Thymus (tissue), 11 donors: Measurements from ENCODE around the gene ASIC4. TPM values are rescaled to one million over a fixed set of nuclear protein-coding genes. Genes with fewer than 3 reads are reported as not detected.

Experiments
- DNase-seq, 9 donors: peaks; one replicate each; pipeline ENCODE4 v3.0.0-alpha.2; 2013; ENCODE audit warnings: low spot score in 9 of 9, low read depth in 6 of 9, missing footprints in 1 of 9
- H3K27ac ChIP-seq, 2 donors: one replicate each; pipeline ENCODE4 v1.5.1; 2013; ENCODE audit warnings: control low read depth in 1 of 2, low read depth in 1 of 2, low read length in 1 of 2, mild to moderate bottlenecking in 1 of 2, moderate library complexity in 1 of 2
- H3K27me3 ChIP-seq, 2 donors: one replicate each; pipeline ENCODE4 v1.5.1; 2013; ENCODE audit warnings: low read length in 1 of 2; ENCODE audit not compliant: control insufficient read depth in 2 of 2, insufficient read depth in 1 of 2
- H3K36me3 ChIP-seq, 2 donors: one replicate each; pipeline ENCODE4 v1.5.1; 2013; ENCODE audit warnings: low read length in 1 of 2, mild to moderate bottlenecking in 1 of 2, moderate library complexity in 1 of 2; ENCODE audit not compliant: control insufficient read depth in 2 of 2, insufficient read depth in 2 of 2
- H3K4me1 ChIP-seq, 2 donors: one replicate each; pipeline ENCODE4 v1.5.1; 2013; ENCODE audit warnings: low read length in 2 of 2; ENCODE audit not compliant: control insufficient read depth in 2 of 2, insufficient read depth in 2 of 2
- H3K4me3 ChIP-seq, 2 donors: one replicate each; pipeline ENCODE4 v1.5.1; 2013; ENCODE audit warnings: low read length in 2 of 2, control low read depth in 1 of 2, mild to moderate bottlenecking in 1 of 2
- H3K9me3 ChIP-seq, 2 donors: one replicate each; pipeline ENCODE4 v1.5.1; 2013; ENCODE audit warnings: low read length in 1 of 2, mild to moderate bottlenecking in 1 of 2; ENCODE audit not compliant: control insufficient read depth in 2 of 2, insufficient read depth in 1 of 2
- WGBS: extraction: QIAGEN DNeasy Blood & Tissue Kit; methylation state at CpG from one replicate; pipeline ENCODE4 v1.1.7; 2013; 5-methylcytosine and 5-hydroxymethylcytosine counted together
- polyA plus RNA-seq: library from polyadenylated mRNA; stranded (reverse); fragments of 200-250 nt; gene quantifications from one replicate; pipeline ENCODE4 v1.2.3, GENCODE V29; 2013
- total RNA-seq: library from RNA; stranded (reverse); fragments of 120-200 nt; gene quantifications from one replicate; pipeline ENCODE4 v1.2.4, GENCODE V29; 2013
- donor health status: healthy.

Gene ASIC4
- total and polyA plus RNA-seq, 2 donors = 0.05 to 0.23 TPM

DNA sequence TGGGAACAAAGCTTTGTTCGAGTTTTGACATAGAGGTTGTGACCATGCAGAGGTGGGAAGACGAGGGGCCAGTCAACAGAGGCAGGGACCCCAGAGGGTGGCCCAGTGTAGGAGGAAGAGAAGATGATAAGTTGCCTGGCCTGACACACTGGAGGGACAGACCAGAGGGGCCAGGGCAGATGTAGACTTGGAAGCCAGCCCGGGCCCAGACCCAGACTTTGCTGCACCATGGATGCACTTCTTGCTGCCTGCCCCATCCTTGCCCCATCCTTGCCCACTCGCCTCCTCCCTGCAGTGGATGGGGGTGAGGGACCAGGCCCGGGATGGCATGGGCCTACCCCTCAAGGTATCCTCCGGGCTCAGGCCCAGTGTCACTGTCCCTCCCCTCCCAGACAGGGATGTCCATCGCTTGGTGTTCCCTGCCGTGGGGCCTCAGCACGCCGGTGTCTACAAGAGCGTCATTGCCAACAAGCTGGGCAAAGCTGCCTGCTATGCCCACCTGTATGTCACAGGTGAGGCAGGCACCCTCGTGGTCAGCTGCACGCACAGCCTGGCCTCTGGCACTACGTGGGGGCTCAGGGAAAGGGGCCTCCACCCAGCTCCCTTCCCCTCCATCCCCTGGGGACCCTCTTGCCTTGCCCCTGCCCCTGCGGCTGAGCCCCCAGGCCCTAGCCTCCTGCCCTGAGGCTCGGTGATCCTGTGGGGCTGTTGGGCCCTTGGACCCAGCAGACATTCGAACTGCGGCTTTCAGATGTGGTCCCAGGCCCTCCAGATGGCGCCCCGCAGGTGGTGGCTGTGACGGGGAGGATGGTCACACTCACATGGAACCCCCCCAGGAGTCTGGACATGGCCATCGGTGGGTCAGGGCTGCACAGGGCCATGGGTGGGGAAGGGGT, 42.6 kb upstream of the ASIC4 start:
- H3K9me3 ChIP-seq = no peaks in the 10 kb centered on the region
- no peaks in the 10 kb centered on the region for H3K4me1 ChIP-seq
- H3K36me3 ChIP-seq = no peaks in the 10 kb centered on the region
- 91% methylated on average over 22 of the region's 22 CpGs for WGBS
- no peak for DNase-seq
- H3K27ac ChIP-seq = no peak overlapping the region
- H3K4me3 ChIP-seq = no peak overlapping the region
- peaks cover 0 to 18% of the 10 kb centered on the region in 2 donors for H3K27me3 ChIP-seq

DNA sequence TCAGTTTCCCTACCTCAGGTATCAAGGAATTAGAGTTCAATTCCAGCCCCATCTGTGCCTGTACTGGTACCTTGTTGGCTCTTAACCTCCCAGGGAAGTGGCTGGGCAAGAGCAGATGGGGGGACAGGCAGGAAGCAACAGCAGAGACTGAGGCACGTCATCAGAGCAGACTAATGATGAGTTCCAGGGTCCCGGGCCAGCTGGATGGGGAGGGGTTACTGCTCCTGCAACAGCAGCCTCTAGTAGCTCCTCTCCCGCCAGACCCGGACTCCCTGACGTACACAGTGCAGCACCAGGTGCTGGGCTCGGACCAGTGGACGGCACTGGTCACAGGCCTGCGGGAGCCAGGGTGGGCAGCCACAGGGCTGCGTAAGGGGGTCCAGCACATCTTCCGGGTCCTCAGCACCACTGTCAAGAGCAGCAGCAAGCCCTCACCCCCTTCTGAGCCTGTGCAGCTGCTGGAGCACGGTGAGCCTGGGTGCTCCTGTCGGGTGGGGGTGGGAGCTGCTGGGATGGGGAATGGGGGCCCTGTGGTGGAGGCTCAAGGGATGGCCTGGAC, 41.6 kb upstream of the ASIC4 start:
- 95% methylated on average over 12 of the region's 12 CpGs for WGBS
- Histone ChIP-seq H3K4me1 (no peaks in the 10 kb centered on the region), H3K9me3 (no peaks in the 10 kb centered on the region), H3K36me3 (no peaks in the 10 kb centered on the region), H3K4me3 (no peak overlapping the region), H3K27me3 (peaks cover 0 to 27% of the 10 kb centered on the region in 2 donors), H3K27ac (no peak overlapping the region)
- DNase-seq = no peak

DNA sequence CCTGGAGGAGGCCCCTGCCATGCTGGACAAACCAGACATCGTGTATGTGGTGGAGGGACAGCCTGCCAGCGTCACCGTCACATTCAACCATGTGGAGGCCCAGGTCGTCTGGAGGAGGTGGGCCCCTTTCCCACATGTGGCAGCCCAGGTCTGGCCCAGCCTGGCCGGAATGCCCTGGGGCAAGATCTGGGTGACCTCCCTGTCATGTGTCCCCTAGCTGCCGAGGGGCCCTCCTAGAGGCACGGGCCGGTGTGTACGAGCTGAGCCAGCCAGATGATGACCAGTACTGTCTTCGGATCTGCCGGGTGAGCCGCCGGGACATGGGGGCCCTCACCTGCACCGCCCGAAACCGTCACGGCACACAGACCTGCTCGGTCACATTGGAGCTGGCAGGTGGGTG, 40.8 kb upstream of the ASIC4 start:
- Histone ChIP-seq H3K4me3 (no peak overlapping the region), H3K27ac (no peak overlapping the region), H3K4me1 (no peaks in the 10 kb centered on the region), H3K27me3 (peaks cover 0 to 30% of the 10 kb centered on the region in 2 donors), H3K36me3 (no peaks in the 10 kb centered on the region), H3K9me3 (no peaks in the 10 kb centered on the region)
- DNase-seq = no peak
- 97% methylated on average over 18 of the region's 18 CpGs for WGBS

DNA sequence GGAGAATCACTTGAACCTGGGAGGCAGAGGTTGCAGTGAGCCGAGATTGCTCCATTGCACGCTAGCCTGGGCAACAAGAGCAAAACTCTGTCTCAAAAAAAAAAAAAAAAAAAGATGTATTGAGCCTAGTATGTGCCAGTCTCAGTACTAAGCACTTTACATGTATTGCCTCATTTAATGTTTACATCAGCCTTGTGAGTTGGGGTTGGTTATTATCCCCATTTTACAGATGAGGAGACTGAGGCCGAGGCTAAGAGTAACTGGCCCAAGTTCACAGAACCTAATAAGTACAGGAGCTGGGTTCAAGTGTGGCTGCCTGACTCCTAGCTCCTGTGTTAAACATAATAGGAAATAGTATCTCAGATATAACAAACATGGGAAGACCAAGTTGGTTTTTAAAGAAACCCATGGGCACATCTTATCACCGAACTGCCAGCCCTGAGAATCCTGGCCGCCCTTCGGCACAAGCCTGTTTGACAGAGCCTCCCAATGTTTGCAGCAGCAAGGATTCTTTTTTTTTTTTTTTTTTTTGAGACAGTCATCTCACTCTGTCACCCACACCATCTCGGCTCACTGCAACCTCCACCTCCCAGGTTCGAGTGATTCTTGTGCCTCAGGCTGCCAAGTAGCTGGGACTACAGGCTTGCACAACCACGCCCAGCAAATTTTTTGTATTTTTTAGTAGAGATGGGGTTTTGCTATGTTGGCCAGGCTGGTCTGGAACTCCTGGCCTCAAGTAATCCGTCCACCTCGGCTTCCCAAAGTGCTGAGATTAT, 39.8 kb upstream of the ASIC4 start:
- 94% methylated on average over 11 of the region's 11 CpGs for WGBS
- Histone ChIP-seq H3K36me3 (no peaks in the 10 kb centered on the region), H3K27me3 (peaks cover 0 to 37% of the 10 kb centered on the region in 2 donors), H3K9me3 (no peaks in the 10 kb centered on the region), H3K27ac (no peak overlapping the region), H3K4me1 (no peaks in the 10 kb centered on the region), H3K4me3 (no peak overlapping the region)
- DNase-seq = no peak

DNA sequence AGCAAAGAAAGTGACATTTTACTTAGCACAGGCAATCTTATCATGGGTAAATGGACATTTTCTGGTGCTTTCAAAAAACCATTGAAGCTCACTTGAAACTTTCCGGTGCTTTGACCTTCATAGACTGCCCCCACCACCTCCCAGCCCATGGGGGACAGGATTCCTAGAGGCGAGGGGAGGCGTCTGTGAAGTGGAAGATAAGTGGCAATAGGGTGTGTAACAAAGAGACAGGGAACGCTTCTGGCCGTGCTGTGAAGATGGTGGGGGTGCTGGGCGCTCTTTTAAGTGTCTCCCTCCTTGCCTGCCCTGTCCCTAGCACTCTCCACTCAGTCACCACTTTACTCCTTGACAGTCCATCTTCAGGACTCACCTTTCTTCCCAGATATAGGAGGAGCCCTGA, 39.0 kb upstream of the ASIC4 start:
- 96% methylated on average over 6 of the region's 6 CpGs for WGBS
- no peak for DNase-seq
- H3K27ac ChIP-seq = no peak overlapping the region

DNA sequence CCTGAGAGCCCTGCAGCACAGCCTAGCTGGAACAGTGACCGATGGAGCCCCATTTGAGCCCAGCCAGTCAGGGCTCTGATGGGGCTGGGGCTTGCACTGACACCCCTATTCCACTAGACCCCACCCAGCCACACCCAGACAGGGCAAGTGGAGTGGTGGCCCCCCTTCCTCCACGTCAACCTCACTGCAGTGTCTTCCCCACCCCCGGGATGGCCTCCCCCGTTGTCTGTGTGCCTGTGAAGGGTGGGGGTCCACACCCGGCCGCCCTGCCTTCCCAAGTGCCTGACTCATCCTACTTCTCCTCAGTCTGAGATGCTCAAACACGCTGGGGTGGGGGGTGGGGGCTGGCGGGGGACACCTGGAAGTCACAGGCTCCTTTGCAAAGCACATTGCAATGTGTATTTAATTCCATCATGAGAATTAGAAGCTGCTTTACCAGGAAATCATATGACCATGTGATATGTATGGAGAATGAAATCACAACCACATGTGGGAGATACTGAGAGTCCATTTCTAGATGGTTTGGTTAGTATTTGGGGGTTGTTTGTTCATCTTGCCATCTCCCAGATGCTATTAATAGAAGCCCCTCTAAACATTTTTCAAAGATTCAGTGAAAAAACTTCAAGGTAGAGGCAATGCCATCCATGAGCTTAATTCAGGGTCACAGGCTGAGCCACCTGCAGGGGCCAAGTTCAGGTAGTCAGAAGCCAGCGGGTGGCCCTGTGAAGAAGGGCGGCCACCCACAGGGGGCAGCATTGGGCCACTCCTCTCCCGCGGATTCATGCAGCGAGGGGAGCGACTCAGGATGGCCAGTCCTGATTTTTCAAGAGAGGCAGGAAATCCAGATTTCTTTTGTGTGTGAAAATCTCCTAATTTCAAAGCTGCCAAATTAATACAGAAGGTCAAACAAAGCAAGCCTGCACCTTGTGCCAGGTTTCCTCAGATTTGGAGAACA, 38.3 kb upstream of the ASIC4 start:
- peak in 3 of 9 donors; percentile 46 to 67 (median 63) for DNase-seq
- no peaks in the 10 kb centered on the region for H3K36me3 ChIP-seq
- no peak overlapping the region for H3K4me3 ChIP-seq
- no peaks in the 10 kb centered on the region for H3K9me3 ChIP-seq
- 52% methylated on average over 14 of the region's 14 CpGs for WGBS
- H3K4me1 ChIP-seq = no peaks in the 10 kb centered on the region
- peaks cover 0 to 49% of the 10 kb centered on the region in 2 donors for H3K27me3 ChIP-seq
- no peak overlapping the region for H3K27ac ChIP-seq

More for the DNA sequence above, 39.0 kb upstream of the ASIC4 start:
- H3K4me1 ChIP-seq = no peaks in the 10 kb centered on the region
- no peaks in the 10 kb centered on the region for H3K36me3 ChIP-seq
- no peaks in the 10 kb centered on the region for H3K9me3 ChIP-seq
- H3K27me3 ChIP-seq = peaks cover 0 to 44% of the 10 kb centered on the region in 2 donors
- H3K4me3 ChIP-seq = no peak overlapping the region

DNA sequence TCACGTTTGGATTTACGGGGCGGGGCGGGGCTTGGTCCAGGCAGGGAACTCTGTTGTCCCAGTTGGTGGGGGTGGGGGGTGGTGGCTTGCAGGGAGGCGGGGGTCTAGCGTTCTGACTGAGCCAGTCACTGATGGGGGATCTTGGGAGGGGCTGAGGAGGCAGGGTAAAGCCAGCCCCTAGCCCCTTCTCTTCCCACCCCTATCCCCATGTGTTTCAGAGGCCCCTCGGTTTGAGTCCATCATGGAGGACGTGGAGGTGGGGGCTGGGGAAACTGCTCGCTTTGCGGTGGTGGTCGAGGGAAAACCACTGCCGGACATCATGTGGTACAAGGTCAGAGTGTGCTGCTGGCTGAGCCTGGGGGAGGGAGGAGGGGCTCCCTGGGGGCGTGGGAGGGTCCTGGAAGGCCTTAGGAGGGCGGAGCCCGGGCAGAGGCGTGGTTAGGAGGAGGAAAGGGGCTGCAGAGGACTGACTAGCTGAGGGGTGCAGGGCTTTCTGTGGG, 37.6 kb upstream of the ASIC4 start:
- no peaks in the 10 kb centered on the region for H3K4me1 ChIP-seq
- H3K27ac ChIP-seq = no peak overlapping the region
- 26% methylated on average over 16 of the region's 16 CpGs for WGBS
- DNase-seq = no peak
- no peaks in the 10 kb centered on the region for H3K9me3 ChIP-seq
- H3K27me3 ChIP-seq = peaks cover 0 to 56% of the 10 kb centered on the region in 2 donors
- no peak overlapping the region for H3K4me3 ChIP-seq
- no peaks in the 10 kb centered on the region for H3K36me3 ChIP-seq

DNA sequence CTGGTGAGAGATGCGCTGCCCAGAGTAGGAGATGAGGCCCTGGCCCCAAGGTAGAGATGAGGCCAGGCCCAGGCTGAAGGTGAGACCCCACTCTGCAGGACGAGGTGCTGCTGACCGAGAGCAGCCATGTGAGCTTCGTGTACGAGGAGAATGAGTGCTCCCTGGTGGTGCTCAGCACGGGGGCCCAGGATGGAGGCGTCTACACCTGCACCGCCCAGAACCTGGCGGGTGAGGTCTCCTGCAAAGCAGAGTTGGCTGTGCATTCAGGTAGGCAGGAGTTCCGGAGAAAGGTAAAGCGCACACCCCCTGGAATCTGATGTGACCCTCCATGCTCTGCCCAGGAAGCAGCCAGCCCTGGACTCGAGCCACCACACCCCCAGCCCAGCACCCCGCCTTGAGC, 37.1 kb upstream of the ASIC4 start:
- 95% methylated on average over 13 of the region's 13 CpGs for WGBS
- Histone ChIP-seq H3K4me1 (no peaks in the 10 kb centered on the region), H3K27ac (no peak overlapping the region), H3K27me3 (peaks cover 0 to 61% of the 10 kb centered on the region in 2 donors), H3K4me3 (no peak overlapping the region), H3K36me3 (no peaks in the 10 kb centered on the region), H3K9me3 (no peaks in the 10 kb centered on the region)
- DNase-seq = no peak
